HEK293 (cell line): ENCODE data around the gene BIK.
A peak's percentile ranks its signal among the peaks of the same experiment; 100 is the strongest.

ENCODE experiments used
- CTCF ChIA-PET: fragments of 350-600 bp; formaldehyde crosslinking; extraction: SDS; loops from one replicate; lab custom pipeline; 2021; ENCODE audit warnings: antibody characterized with exemption; lab: Yijun Ruan, JAX
- POLR2A ChIA-PET: fragments of 300-600 bp; formaldehyde crosslinking; extraction: SDS; loops from one replicate; lab custom pipeline; 2020; ENCODE audit warnings: antibody characterized with exemption, inconsistent platforms; lab: Yijun Ruan, JAX
- H3K27ac ChIP-seq: fragments of 200-500 bp; sonication (Bioruptor generic); 2 replicates; pipeline ENCODE4 v1.5.1; 2014; ENCODE audit warnings: low read depth, low read length, control low read depth, inconsistent platforms; ENCODE audit errors: extremely low read depth
- H3K36me3 ChIP-seq, 2 experiments: fragments of 200-500 bp in 1 of 2; sonication (Bioruptor generic) in 1 of 2; 1 replicate in 1 of 2; 2 replicates in 1 of 2; pipeline ENCODE4 v1.5.1; 2014 to 2017; ENCODE audit warnings: inconsistent platforms in 2 of 2, low read length in 2 of 2; ENCODE audit not compliant: control insufficient read depth in 2 of 2, insufficient read depth in 1 of 2
- H3K4me1 ChIP-seq: fragments of 200-500 bp; sonication (Bioruptor generic); 2 replicates; pipeline ENCODE4 v1.5.1; 2014; ENCODE audit warnings: mild to moderate bottlenecking, low read length, inconsistent platforms; ENCODE audit not compliant: control insufficient read depth, insufficient read depth
- H3K4me3 ChIP-seq: 2 replicates; pipeline ENCODE4 v1.5.1; 2011; ENCODE audit warnings: low read depth, mild to moderate bottlenecking, control low read depth, low read length, moderate library complexity
- H3K9me3 ChIP-seq: fragments of 200-500 bp; sonication (Bioruptor generic); 2 replicates; pipeline ENCODE4 v1.5.1; 2014; ENCODE audit warnings: low read depth, low read length, inconsistent platforms; ENCODE audit not compliant: control insufficient read depth, insufficient read depth
- BCL11A ChIP-seq: fragments of 450-650 bp; formaldehyde crosslinking; IDR thresholded peaks from 2 replicates; pipeline ENCODE4 v1.5.1; 2016; ENCODE audit warnings: low read depth, missing biosample characterization, missing genetic modification characterization
- CTCF ChIP-seq: fragments of 450-650 bp; formaldehyde crosslinking; IDR thresholded peaks from 2 replicates; pipeline ENCODE4 v1.5.1; 2016; ENCODE audit warnings: missing biosample characterization, missing genetic modification characterization
- GLIS2 ChIP-seq: fragments of 450-650 bp; formaldehyde crosslinking; IDR thresholded peaks from 2 replicates; pipeline ENCODE4 v1.5.1; 2016; ENCODE audit warnings: missing biosample characterization, missing genetic modification characterization
- HOXA7 ChIP-seq: sonication (generic); formaldehyde crosslinking; IDR thresholded peaks from 2 replicates; pipeline ENCODE4 v1.8.1; 2022; ENCODE audit warnings: missing genetic modification reagents, borderline replicate concordance
- KLF9 ChIP-seq: fragments of 450-650 bp; formaldehyde crosslinking; IDR thresholded peaks from 2 replicates; pipeline ENCODE4 v1.5.1; 2016; ENCODE audit warnings: missing biosample characterization, missing genetic modification characterization, low read depth
- PATZ1 ChIP-seq: fragments of 450-650 bp; formaldehyde crosslinking; IDR thresholded peaks from 2 replicates; pipeline ENCODE4 v1.5.1; 2016; ENCODE audit warnings: missing biosample characterization, missing genetic modification characterization
- TCF7L2 ChIP-seq: IDR thresholded peaks from 2 replicates; pipeline ENCODE4 v1.6.1; 2011; ENCODE audit warnings: low read depth, mild to moderate bottlenecking, inconsistent platforms, low read length, moderate library complexity, borderline replicate concordance
- ZBTB20 ChIP-seq: fragments of 450-650 bp; formaldehyde crosslinking; IDR thresholded peaks from 2 replicates; pipeline ENCODE4 v1.5.1; 2016; ENCODE audit warnings: missing biosample characterization, missing genetic modification characterization
- ZFP69B ChIP-seq: fragments of 450-650 bp; formaldehyde crosslinking; IDR thresholded peaks from 2 replicates; pipeline ENCODE4 v1.5.1; 2016; ENCODE audit warnings: missing biosample characterization, missing genetic modification characterization
- ZNF2 ChIP-seq: fragments of 450-650 bp; formaldehyde crosslinking; IDR thresholded peaks from 2 replicates; pipeline ENCODE4 v1.5.1; 2016; ENCODE audit warnings: missing biosample characterization, missing genetic modification characterization
- ZNF341 ChIP-seq: fragments of 450-650 bp; formaldehyde crosslinking; IDR thresholded peaks from 2 replicates; pipeline ENCODE4; 2016; ENCODE audit warnings: low read depth, missing biosample characterization, missing genetic modification characterization
- ZNF391 ChIP-seq: fragments of 450-650 bp; formaldehyde crosslinking; IDR thresholded peaks from 2 replicates; pipeline ENCODE4 v1.5.1; 2016; ENCODE audit warnings: low read depth, missing biosample characterization, missing genetic modification characterization, borderline replicate concordance
- ZNF510 ChIP-seq: fragments of 450-650 bp; formaldehyde crosslinking; IDR thresholded peaks from 2 replicates; pipeline ENCODE4 v1.5.1; 2018; ENCODE audit warnings: mild to moderate bottlenecking, missing genetic modification characterization, missing biosample characterization; ENCODE audit not compliant: insufficient replicate concordance
- ZNF600 ChIP-seq: fragments of 450-650 bp; formaldehyde crosslinking; IDR thresholded peaks from 2 replicates; pipeline ENCODE4 v1.5.1; 2016; ENCODE audit warnings: missing biosample characterization, missing genetic modification characterization
- ZNF785 ChIP-seq: fragments of 450-650 bp; formaldehyde crosslinking; IDR thresholded peaks from 2 replicates; pipeline ENCODE4 v1.5.1; 2016; ENCODE audit warnings: missing biosample characterization, missing genetic modification characterization
- TF ChIP-seq, protein P1 (sequence below): fragments of 450-650 bp; formaldehyde crosslinking; IDR thresholded peaks from 2 replicates; pipeline ENCODE4 v1.5.1; 2016; ENCODE audit warnings: missing biosample characterization, missing genetic modification characterization
- TF ChIP-seq, protein P2 (sequence below): fragments of 450-650 bp; formaldehyde crosslinking; IDR thresholded peaks from 2 replicates; pipeline ENCODE4 v1.5.1; 2016; ENCODE audit warnings: missing biosample characterization, missing genetic modification characterization
- TF ChIP-seq, protein P3 (sequence below): fragments of 450-650 bp; formaldehyde crosslinking; IDR thresholded peaks from 2 replicates; pipeline ENCODE4 v1.5.1; 2016; ENCODE audit warnings: missing biosample characterization, missing genetic modification characterization
- TF ChIP-seq, protein P4 (sequence below): fragments of 450-650 bp; formaldehyde crosslinking; IDR thresholded peaks from 2 replicates; pipeline ENCODE4 v1.5.1; 2016; ENCODE audit warnings: missing biosample characterization, missing genetic modification characterization

BIK gene

GRCh38 chr22:43110444-43110926, at the start of gene BIK (continued):
- TF ChIP-seq PATZ1 (tag by site-specific recombination), result peak; percentile 21; the same call in 1 of the 2 replicates
- TF ChIP-seq, protein P1, sequence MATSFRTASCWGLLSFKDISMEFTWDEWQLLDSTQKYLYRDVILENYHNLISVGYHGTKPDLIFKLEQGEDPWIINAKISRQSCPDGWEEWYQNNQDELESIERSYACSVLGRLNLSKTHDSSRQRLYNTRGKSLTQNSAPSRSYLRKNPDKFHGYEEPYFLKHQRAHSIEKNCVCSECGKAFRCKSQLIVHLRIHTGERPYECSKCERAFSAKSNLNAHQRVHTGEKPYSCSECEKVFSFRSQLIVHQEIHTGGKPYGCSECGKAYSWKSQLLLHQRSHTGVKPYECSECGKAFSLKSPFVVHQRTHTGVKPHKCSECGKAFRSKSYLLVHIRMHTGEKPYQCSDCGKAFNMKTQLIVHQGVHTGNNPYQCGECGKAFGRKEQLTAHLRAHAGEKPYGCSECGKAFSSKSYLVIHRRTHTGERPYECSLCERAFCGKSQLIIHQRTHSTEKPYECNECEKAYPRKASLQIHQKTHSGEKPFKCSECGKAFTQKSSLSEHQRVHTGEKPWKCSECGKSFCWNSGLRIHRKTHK (tag by site-specific recombination), result no peak
- TF ChIP-seq, protein P2, sequence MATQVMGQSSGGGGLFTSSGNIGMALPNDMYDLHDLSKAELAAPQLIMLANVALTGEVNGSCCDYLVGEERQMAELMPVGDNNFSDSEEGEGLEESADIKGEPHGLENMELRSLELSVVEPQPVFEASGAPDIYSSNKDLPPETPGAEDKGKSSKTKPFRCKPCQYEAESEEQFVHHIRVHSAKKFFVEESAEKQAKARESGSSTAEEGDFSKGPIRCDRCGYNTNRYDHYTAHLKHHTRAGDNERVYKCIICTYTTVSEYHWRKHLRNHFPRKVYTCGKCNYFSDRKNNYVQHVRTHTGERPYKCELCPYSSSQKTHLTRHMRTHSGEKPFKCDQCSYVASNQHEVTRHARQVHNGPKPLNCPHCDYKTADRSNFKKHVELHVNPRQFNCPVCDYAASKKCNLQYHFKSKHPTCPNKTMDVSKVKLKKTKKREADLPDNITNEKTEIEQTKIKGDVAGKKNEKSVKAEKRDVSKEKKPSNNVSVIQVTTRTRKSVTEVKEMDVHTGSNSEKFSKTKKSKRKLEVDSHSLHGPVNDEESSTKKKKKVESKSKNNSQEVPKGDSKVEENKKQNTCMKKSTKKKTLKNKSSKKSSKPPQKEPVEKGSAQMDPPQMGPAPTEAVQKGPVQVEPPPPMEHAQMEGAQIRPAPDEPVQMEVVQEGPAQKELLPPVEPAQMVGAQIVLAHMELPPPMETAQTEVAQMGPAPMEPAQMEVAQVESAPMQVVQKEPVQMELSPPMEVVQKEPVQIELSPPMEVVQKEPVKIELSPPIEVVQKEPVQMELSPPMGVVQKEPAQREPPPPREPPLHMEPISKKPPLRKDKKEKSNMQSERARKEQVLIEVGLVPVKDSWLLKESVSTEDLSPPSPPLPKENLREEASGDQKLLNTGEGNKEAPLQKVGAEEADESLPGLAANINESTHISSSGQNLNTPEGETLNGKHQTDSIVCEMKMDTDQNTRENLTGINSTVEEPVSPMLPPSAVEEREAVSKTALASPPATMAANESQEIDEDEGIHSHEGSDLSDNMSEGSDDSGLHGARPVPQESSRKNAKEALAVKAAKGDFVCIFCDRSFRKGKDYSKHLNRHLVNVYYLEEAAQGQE (tag by site-specific recombination), result no peak
- no peak for TF ChIP-seq ZNF785
- no peak for TF ChIP-seq ZNF391 (tag by site-specific recombination)
- 0 out of 2 replicates have a peak, but pooled peaks have one; percentile 26 for TF ChIP-seq ZBTB20 (tag by site-specific recombination)
- TF ChIP-seq CTCF, result peak; percentile 44; the same call in 1 of the 2 replicates
- TF ChIP-seq ZNF600 (tag by site-specific recombination), result no peak
- no peak for TF ChIP-seq ZNF341 (tag by site-specific recombination)
- TF ChIP-seq HOXA7 (CRISPR knock-in tag), result no peak
- TF ChIP-seq ZNF510 (tag by site-specific recombination), result no peak

- H3K27ac ChIP-seq, result no peak overlapping the region
- CTCF ChIA-PET, result interaction anchor here (0.6 to 1.5 kb wide), 8 partner anchors 21 to 246 kb away, joined by 3 to 10 read pairs (median 3); no protein-coding TSS in a partner anchor
- POLR2A ChIA-PET, result no interaction called here
Measured at GRCh38 chr22:43066134-43066533, 44.4 kb upstream of the BIK start.

DNA sequence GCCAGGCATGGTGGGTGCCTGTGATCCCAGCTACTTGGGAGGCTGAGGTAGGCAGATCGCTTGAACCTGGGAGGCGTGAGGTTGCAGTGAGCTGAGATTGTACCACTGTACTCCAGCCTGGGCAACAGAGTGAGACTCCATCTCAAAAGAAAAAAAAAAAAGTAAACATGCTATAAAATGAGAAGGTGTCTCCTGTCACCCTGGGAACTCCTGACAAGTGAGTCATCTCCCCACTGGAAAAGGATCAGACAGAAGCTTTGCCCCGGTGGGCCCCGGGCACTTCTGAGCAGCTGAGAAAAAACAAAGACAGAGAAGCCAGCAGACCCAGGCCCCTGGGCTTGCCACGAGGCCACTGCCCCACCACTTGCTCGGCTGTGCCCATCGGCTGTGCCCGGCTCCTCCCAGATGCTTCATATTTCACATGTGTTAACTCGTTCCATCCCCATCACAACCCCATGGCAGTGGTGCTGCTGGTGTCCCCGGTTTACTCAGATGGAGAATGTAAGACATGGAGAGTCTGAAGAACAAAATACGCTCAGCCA, 43.6 kb upstream of the BIK start:
- Histone ChIP-seq H3K4me1 (peaks cover 8% of the 10 kb centered on the region), H3K4me3 (no peak overlapping the region), H3K36me3 (no peaks in the 10 kb centered on the region; a peak in 1 of 3 replicates), H3K27ac (peak overlapping the region; percentile 78), H3K9me3 (no peaks in the 10 kb centered on the region)
- ChIA-PET POLR2A (interaction anchor here (0.6 to 0.7 kb wide), 2 partner anchors 11 to 291 kb away, joined by 3 to 6 read pairs; no protein-coding TSS in a partner anchor), CTCF (interaction anchor here (0.6 to 1.5 kb wide), 5 partner anchors 16 to 445 kb away, joined by 3 to 10 read pairs (median 3); no protein-coding TSS in a partner anchor)
- no peak for TF ChIP-seq ZNF2
- TF ChIP-seq, protein P3, sequence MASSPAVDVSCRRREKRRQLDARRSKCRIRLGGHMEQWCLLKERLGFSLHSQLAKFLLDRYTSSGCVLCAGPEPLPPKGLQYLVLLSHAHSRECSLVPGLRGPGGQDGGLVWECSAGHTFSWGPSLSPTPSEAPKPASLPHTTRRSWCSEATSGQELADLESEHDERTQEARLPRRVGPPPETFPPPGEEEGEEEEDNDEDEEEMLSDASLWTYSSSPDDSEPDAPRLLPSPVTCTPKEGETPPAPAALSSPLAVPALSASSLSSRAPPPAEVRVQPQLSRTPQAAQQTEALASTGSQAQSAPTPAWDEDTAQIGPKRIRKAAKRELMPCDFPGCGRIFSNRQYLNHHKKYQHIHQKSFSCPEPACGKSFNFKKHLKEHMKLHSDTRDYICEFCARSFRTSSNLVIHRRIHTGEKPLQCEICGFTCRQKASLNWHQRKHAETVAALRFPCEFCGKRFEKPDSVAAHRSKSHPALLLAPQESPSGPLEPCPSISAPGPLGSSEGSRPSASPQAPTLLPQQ (tag by site-specific recombination), result peak; percentile 98
- TF ChIP-seq ZFP69B (tag by site-specific recombination), result peak; percentile 97
- TF ChIP-seq, protein P4, sequence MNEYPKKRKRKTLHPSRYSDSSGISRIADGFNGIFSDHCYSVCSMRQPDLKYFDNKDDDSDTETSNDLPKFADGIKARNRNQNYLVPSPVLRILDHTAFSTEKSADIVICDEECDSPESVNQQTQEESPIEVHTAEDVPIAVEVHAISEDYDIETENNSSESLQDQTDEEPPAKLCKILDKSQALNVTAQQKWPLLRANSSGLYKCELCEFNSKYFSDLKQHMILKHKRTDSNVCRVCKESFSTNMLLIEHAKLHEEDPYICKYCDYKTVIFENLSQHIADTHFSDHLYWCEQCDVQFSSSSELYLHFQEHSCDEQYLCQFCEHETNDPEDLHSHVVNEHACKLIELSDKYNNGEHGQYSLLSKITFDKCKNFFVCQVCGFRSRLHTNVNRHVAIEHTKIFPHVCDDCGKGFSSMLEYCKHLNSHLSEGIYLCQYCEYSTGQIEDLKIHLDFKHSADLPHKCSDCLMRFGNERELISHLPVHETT (tag by site-specific recombination), result peak; percentile 53
- peak; percentile 65; the same call in 1 of the 2 replicates for TF ChIP-seq BCL11A (tag by site-specific recombination)
- TF ChIP-seq ZBTB20 (tag by site-specific recombination), result peak; percentile 31; the same call in 1 of the 2 replicates
- 0 out of 2 replicates have a peak, but pooled peaks have one; percentile 1 for TF ChIP-seq GLIS2

More at GRCh38 chr22:43066134-43066533, 44.4 kb upstream of the BIK start:
- H3K9me3 ChIP-seq, result no peaks in the 10 kb centered on the region
- TF ChIP-seq KLF9 (tag by site-specific recombination), result 0 out of 2 replicates have a peak, but pooled peaks have one; percentile 22
- TF ChIP-seq TCF7L2, result no peak
- H3K36me3 ChIP-seq, result no peaks in the 10 kb centered on the region; a peak in 1 of 3 replicates
- peaks cover 8% of the 10 kb centered on the region for H3K4me1 ChIP-seq
- no peak overlapping the region for H3K4me3 ChIP-seq
